Measurements from ENCODE around the gene POLG2.
"Not testable (repeated sequence)": the region's sequence is repeated elsewhere in the genome, so short reads cannot be mapped to it uniquely, and the experiment has no call there.

POLG2 gene

DNA sequence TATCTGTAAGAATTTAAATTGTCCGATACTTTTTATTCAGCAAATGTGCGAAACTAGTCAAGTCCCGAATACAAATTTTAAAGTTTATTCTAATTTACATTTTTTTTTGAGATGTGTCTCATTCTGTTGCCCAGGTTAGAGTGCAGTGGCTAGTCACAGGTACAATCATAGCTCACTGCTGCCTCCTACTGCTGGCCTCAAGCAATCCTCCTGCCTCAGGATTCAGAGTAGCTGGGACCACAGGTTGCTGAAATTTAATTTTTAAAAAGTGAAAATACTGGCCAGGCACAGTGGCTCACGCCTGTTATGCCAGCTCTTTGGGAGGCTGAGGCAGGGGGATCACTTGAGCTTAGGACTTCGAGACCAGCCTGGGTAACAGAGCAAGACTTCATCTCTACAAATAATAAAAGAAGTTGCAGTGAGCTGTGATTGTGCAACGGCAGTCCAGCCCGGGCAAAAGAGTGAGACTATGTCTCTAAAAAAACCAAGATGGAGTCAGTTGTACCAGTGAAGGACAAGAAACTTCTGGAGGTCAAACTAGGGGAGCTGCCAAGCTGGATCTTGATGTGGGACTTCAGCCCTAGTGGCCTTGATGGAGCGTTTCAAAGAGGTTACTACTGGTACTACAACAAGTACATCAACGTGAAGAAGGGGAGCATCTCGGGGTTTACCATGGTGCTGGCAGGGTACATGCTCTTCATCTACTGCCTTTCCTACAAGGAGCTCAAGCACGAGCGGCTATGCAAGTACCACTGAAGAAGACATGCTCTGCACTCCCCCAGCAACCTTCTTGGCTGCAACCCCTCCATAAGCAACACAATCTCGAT is 5.6 kb downstream of the POLG2 start:
- DNase-seq (ENCODE audit: low read depth in 1 of 2, low spot score in 1 of 2) = no peak

DNA sequence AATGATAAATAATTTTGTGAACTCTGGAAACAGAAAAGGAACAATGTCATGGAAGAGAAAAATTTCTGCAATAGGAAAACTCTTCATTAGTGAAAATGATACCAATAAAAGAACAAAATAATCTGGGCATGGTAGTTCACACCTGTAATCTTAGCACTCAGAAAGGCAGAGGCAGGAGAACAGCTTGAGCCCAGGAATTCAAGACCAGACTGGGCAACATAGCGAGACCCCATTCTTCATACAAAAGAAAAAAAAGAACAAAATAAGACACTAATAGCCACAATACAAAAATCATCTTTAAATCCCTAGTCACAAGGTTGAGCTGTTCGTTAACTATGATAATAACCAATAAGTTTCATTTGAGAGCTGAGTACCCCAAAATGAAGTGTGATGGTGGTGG is 8.6 kb downstream of the POLG2 start:
- no peak for DNase-seq (ENCODE audit: low read depth in 1 of 2, low spot score in 1 of 2)

GRCh38 chr17:64484380-64484779 is 12.5 kb downstream of the POLG2 start:
- DNase-seq (ENCODE audit: low read depth in 1 of 2, low spot score in 1 of 2) = no peak

DNA sequence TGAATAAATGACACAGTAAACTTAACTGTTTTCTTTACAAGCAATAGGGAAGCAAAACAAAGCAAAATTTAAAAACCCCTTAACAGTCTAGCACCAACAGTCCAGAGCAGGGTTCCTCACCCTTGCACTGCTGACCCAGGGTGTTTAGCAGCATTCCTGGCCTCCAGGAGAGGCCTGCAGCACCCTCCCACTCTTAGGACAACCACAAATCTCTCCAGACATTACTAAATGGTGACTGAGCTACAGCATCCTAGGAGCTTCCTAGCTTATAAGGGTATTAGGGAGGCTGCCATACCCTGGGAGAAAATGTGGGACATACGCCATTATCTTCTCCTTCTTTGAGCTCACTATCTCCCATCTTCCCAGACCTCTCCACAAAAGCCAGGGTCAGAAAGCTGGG is 15.9 kb downstream of the POLG2 start:
- no peak for DNase-seq (ENCODE audit: low read depth in 1 of 2, low spot score in 1 of 2)

- no peak for DNase-seq (ENCODE audit: low read depth in 1 of 2, low spot score in 1 of 2)
Measured at GRCh38 chr17:64477849-64478248, 19.0 kb downstream of the POLG2 start.

DNA sequence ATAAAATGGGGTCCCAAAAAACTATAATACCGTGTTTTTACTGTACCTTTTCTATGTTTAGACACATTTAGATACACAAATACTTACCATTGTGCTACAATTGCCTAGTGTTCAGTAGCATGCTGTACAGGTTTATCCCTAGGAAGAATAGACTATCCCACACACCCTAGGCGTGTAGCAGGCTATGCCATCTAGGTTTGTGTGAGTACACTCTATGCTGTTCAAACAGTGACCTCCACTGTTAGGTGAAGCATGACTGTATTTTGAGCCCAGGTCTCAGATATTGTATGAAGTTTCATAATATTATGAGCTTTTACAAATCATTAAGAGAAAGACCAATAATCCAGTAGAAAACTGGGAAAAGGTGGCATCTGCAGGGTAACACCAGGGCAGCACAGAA is 24.3 kb downstream of the POLG2 start:
- no peak for DNase-seq (ENCODE audit: low read depth in 1 of 2, low spot score in 1 of 2)

DNA sequence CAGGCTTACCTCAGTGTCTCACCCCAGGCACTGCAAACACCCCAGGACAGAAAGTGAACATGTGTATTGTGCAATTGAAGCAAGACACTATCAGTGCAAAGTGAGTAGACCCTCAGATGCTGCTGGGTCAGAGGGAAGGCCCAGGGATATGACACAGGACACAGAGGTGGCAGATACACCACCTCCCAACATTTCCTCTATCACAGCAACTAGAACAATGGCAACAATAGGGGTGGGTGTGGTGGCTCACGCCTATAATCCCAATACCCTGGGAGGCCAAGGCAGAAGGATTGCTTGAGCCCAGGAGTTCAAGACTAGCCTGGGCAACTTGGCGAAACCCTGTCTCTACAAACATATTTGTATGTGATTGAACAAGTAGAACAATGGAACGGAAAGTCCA is 25.4 kb downstream of the POLG2 start:
- DNase-seq (ENCODE audit: low read depth in 1 of 2, low spot score in 1 of 2) = no peak

DNA sequence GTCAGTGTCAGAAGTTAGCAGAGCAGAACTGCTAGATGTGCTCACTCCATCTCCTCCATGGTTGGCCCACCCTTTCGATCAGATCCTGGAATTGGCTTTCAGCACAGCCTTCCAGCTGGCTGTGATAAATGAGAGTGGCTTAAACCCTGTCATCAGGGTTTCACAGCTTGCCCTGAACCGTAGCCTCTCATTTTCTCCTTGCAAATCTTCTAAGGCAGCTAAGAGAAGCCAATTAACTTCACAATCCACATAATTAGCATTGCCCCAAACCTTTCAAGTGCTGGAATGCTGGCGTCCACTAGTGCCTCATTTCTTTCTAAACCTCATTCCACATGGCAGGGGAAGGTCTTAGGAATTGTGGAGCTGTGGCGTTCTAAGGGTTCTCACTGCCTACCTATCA is 26.2 kb downstream of the POLG2 start:
- no peak for DNase-seq (ENCODE audit: low read depth in 1 of 2, low spot score in 1 of 2)

- DNase-seq (ENCODE audit: low read depth in 1 of 2, low spot score in 1 of 2) = not testable (repeated sequence)
Measured at GRCh38 chr17:64466834-64467233, 30.0 kb downstream of the POLG2 start.

- DNase-seq (ENCODE audit: low read depth in 1 of 2, low spot score in 1 of 2) = no peak
Measured at GRCh38 chr17:64466019-64466735, 30.7 kb downstream of the POLG2 start.

GRCh38 chr17:64461788-64462187 is 35.1 kb downstream of the POLG2 start:
- DNase-seq (ENCODE audit: low read depth in 1 of 2, low spot score in 1 of 2) = no peak

- DNase-seq (ENCODE audit: low read depth in 1 of 2, low spot score in 1 of 2) = no peak
Measured at GRCh38 chr17:64460955-64461354, 35.9 kb downstream of the POLG2 start.

GRCh38 chr17:64459818-64460217 is 37.0 kb downstream of the POLG2 start:
- DNase-seq (ENCODE audit: low read depth in 1 of 2, low spot score in 1 of 2) = not testable (repeated sequence)

DNA sequence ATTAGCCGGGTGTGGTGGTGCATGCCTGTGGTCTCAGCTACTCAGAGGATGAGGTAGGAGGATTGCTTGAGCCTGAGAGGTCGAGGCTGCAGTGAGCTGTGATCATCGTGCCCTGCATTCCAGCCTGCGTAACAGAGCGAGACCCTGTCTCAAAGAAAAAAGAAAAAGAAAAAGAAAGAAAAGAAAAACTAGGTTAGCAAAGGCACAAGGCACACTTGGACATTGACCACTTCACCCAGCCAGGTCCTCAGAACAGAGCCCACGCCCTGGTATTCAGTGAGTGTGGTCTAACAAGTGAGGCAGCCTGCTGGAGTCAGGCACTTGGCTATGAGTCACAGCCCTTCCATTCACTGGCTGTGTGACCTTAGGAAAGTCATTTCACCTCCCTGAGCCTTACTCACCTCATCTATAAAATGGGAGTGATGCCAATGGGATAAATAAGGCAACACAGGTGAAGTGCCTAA is 37.5 kb downstream of the POLG2 start:
- no peak for DNase-seq (ENCODE audit: low read depth in 1 of 2, low spot score in 1 of 2)

DNA sequence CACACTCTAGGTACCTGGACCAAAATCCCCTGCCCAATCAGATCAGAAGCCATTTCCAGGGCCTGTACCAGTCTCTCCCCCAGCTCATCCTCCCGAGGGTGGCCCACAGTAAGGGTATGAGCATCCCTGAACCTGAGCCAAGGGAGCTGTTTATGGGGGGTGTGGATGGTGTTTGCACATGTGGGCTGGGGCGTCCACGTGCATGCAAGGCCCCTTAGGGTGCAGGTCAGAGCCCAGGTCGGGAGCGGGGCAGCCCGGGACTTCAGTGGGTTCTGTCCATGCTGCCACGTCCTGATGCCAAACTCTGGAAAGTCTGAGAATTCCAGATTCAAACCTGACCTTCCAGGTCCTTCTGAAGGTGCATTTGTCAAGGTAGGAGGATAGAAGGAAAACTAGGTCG is 38.1 kb downstream of the POLG2 start:
- DNase-seq (ENCODE audit: low read depth in 1 of 2, low spot score in 1 of 2) = no peak

DNA sequence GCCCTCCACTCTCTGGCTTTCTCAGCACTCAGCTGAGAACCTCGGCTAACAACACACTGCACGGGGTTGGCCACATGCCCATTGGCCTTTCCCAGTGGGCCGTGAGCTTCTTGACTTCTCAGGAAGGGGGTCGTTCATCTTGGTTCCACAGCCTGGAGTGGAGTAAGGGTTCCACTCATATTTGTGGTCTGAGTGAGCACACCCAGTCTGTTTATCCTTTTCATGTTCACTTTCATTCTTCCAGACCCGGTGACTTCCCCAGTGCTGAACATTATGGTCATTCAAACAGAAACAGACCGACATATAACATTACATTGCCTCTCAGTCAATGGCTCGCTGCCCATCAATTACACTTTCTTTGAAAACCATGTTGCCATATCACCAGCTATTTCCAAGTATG is 39.7 kb downstream of the POLG2 start:
- DNase-seq (ENCODE audit: low read depth in 1 of 2, low spot score in 1 of 2) = no peak

- no peak for DNase-seq (ENCODE audit: low read depth in 1 of 2, low spot score in 1 of 2)
Measured at GRCh38 chr17:64455993-64456885, 40.6 kb downstream of the POLG2 start.

DNA sequence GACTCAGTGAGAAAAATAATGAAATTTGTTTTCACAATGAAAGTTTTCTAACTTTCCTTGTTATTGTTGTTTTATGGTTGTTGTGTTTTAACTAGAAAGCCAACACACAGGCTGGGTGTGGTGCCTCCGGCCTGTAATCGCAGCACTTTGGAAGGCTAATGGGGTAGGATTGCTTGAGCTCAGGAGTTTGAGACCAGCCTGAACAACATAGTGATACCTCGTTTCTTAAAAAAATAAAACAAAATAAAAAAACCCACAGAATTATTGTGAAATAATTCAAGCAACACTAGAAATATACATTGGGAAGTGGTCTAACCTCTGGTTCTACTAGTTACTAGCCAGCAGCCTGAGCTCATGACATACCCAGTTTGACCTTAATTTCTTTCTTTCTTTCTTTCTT is 47.3 kb downstream of the POLG2 start:
- no peak for DNase-seq (ENCODE audit: low read depth in 1 of 2, low spot score in 1 of 2)

- no peak for DNase-seq (ENCODE audit: low read depth in 1 of 2, low spot score in 1 of 2)
Measured at GRCh38 chr17:64448665-64449512, 48.0 kb downstream of the POLG2 start, which contains the start of gene MILR1. Gene MILR1, plus strand, starts transcription at chr17:64449115. Its CDS starts 54 bp downstream, at chr17:64449169.

- DNase-seq (ENCODE audit: low read depth in 1 of 2, low spot score in 1 of 2) = no peak
Measured at GRCh38 chr17:64447526-64447925, 49.3 kb downstream of the POLG2 start.

Measured in activated CD4-positive, alpha-beta T cell treated with anti-CD3 and anti-CD28 coated beads, Interleukin-2, amount 50 U/mL, for 24 hours (primary cell).